GM21737 (cell line): ENCODE data around the gene DGCR2.
"Not testable (repeated sequence)": the region's sequence is repeated elsewhere in the genome, so short reads cannot be mapped to it uniquely, and the experiment has no call there.

Experiments used
- ATAC-seq: cut with Tn5 transposase; IDR thresholded peaks from one replicate; pipeline ENCODE4 v1.9.1; 2021; ENCODE audit warnings: mild to moderate bottlenecking, moderate library complexity; ENCODE audit not compliant: unreplicated experiment

The DGCR2 gene

DNA sequence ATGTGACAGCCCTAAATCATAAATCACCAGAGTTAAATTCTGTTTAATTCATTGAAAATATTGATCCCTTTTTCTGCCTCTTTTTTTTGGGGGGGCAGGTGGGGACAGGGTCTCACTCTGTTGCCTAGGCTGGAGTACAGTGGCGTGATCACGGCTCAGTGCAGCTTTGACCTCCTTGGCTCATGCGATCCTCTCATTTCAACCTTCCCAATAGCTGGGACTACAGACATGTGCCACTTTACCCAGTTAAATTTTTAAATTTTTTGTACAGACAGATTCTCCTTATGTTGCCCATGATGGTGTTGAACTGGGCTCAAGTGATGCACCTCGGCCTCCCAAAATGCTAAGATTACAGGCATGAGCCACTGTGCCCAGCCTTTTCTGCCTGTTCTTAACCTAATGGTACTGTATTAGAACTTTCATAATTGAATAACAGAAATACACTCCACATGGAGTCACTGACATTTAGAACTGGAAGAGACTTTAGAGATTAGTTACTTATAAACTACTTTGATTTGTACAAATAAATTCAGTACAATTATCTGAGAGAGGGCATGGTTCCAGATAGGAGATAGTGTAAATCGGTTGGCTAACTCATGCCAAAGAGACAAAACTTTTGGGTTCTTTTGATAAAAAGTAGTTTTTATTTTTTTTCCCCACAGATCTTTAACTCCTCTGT lies 109.8 kb downstream of the DGCR2 start:
- no peak for ATAC-seq

DNA sequence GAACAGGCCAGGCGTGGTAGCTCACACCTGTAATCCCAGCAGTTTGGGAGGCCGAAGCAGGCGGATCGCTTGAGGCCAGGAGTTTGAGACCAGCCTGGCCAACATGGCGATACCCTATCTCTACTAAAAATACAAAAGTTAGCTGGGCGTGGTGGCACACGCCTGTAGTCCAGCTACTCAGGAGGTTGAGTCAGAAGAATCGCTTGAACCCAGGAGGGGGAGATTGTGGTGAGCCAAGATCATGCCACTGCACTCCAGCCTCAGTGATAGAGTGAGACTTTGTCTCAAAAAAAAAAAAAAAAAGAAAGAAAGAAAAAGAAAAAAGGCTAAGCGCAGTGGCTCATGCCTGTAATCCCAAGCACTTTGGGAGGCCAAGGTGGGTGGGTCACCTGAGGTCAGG lies 110.6 kb downstream of the DGCR2 start:
- ATAC-seq = not testable (repeated sequence)

- no peak for ATAC-seq
Observed at GRCh38 chr22:19011075-19011474, 111.1 kb downstream of the DGCR2 start.

- no peak for ATAC-seq
Observed at GRCh38 chr22:19005905-19006304, 116.3 kb downstream of the DGCR2 start.

GRCh38 chr22:19004471-19004870 lies 117.7 kb downstream of the DGCR2 start:
- ATAC-seq = no peak

GRCh38 chr22:19003508-19003907 lies 118.7 kb downstream of the DGCR2 start:
- no peak for ATAC-seq

DNA sequence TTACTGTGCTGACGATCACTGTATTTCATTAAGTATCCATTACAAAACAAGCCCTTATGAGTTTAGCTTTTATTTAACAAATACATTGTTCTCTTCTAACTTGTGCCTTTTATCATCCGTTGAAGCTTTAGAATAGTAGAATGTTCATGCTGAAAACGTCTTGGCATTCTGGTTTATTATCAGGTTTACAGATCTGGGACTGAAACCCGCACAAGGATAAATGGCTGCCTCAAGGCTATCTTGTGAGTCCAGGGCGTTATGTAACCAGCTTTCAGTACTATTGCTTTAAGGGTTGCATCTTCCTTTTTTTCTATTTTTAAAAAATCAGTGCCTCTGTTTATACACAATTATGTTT lies 119.6 kb downstream of the DGCR2 start:
- ATAC-seq = no peak

DNA sequence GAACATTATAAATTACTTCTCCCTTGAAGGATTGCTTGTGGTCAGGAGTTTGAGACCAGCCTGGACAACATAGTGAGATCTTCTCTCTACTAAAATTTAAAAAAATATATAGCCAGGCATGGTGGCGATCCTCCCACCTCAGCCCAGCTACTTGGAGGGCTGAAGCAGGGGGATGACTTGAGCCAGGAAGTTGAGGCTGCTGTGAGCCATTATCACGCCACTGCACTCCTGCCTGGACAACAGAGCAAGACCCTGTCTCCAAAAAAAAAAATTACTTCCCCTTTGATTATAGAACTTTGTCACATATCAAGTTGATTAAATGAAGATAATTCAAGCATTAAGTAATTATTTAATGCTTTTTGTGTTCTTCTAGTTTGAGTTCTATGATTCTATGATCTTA lies 121.0 kb downstream of the DGCR2 start:
- ATAC-seq = no peak

- not testable (repeated sequence) for ATAC-seq
Observed at GRCh38 chr22:19000106-19000505, 122.1 kb downstream of the DGCR2 start.

DNA sequence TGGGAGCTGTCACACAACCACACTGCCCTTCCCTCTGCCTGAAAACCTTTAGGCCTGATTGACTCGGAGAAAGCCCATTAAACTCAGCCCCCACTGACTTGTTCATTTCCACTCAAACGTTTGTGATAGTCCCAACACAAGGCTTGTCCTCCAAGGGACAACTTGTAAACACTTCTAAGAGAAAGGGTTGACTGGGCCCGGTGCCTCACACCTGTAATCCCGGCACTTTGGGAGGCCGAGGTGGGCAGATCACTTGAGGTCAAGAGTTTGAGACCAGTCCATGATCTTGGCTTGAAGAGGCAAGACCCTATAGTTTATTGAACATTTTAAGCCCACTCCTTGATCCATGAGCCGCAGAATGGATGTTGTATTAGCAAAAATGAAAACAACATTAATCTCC lies 122.8 kb downstream of the DGCR2 start:
- ATAC-seq = no peak

GRCh38 chr22:18999008-18999407 lies 123.2 kb downstream of the DGCR2 start:
- ATAC-seq = no peak

GRCh38 chr22:18997925-18998315 lies 124.3 kb downstream of the DGCR2 start:
- no peak for ATAC-seq

DNA sequence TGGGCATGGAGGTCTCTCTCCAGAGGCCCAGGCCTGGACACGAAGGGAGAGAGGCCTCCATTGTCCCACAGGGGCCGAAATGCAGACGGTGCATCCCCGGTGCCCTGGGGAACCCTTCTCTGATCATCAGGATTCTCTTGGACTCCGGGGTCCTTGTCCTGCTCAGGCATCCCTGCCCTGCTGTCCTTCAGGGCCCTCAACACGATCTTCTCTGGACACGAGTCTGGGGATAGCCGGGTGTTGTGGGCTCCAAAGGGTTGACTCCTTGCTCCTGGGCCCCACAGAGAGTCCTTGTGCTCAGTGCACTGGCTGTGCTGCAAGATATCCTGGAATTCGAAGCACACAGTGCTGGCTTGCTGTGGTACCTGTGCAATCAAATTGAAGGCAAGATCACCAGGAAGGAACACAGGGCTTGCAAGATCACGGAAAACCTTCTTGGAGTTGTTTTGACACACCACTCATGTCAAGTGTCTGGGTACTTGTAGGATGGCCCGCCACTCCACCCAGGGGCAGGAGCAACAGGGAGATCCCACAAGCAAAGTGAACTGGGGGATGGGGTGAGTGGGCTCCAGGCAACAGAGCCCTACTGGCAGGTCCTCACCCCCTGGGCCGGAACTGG lies 124.8 kb downstream of the DGCR2 start:
- ATAC-seq = no peak

GRCh38 chr22:18996376-18996900 lies 125.8 kb downstream of the DGCR2 start:
- no peak for ATAC-seq

DNA sequence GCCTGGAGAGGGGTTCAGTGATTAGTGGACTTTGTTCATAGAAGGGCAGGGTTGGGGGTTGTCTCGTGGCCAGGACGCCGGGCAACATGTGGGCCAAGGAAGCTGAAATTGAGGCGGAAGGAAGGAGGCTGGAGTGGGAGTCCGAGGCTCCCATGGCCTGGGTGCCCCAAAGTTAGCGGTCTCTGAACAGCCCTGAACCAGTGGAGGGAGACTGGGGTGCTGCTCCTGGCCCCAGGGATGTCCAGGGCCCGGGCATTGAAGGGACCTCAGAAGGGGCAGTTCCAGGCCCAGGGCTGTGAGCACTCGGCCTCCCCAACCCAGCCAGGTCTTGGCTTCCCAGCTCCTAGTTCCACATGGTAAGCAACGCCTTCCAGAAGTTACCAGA lies 126.9 kb downstream of the DGCR2 start:
- ATAC-seq = no peak

GRCh38 chr22:18994701-18995326 lies 127.4 kb downstream of the DGCR2 start:
- no peak for ATAC-seq

DNA sequence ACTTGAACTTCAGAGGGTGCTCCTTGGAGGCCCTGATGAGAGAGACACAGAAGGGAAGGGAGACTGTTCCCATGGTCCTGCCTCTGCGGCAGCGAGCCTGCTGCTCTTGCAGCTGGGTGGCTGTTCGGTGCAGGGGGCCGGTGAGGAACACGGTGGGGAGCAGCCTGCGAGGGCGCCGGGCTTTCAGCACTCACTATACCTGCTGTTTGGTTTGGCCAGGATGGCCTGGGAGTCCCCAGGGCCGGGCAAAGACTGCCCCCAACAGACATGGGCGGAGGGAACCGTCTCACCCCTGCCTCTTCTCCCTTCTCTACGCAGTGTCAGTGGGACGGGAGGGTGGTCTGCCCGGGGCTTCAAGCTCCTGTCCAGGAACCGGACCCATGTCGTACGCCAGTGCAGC lies 128.2 kb downstream of the DGCR2 start:
- ATAC-seq = no peak

DNA sequence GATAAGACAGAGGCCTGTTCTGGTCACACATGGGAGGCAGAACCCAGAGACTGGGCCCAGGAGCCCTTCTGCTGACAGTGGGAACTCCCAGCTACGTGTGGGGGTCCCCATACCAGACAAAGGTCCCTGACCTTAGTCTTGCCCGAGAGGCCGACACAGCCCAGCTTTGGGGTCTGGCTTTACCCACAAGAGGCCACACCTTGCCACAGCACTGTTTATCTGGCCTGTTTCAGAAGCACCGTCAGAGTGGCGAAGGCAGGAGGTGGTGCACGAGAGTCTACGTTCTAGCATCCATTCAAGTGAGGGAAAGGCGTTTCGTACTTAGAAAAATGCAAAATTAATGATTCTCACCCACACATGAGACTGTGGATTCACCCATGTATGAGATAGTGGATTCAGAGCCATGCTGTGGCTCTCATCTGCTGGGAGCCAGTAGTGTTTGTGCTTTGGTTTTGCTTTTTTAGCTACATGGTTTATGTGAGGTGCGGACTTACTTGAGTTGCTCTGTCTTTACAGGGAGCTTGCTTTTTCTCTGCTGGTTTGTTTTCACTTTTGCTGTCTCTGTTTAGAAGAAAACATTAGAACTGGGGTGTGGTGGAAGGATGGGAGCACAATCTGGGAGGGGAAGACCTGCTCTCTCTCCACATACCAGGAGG lies 129.5 kb downstream of the DGCR2 start:
- no peak for ATAC-seq

DNA sequence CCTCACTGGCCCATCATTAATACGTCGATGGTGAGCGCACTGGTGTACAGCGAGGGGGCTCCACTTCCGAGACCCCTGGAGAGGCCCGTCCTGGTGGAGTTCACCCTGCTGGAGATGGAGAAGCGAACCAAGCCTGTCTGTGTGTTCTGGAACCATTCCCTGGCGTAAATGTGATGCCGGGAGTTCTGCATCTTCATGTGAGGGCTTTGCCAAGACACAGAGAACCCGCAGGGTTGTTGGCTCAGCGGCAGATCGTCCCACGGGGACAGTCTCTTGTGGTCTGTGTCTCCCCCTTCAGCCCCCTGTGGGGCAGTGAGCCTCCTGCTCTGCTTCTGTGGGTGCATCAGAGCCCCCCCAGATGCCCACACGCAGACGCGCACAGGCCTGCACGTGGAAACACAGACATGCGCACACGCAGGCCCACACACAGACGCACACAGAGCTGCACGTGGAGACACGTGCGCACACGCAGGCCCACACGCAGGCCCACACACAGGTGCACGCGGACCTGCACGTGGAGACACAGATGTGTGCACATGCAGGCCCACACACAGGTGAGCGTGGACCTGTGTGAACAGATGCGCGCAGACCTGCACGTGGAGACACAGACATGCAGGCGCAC lies 130.3 kb downstream of the DGCR2 start:
- ATAC-seq = no peak

GRCh38 chr22:18991138-18991432 lies 131.1 kb downstream of the DGCR2 start:
- no peak for ATAC-seq

DNA sequence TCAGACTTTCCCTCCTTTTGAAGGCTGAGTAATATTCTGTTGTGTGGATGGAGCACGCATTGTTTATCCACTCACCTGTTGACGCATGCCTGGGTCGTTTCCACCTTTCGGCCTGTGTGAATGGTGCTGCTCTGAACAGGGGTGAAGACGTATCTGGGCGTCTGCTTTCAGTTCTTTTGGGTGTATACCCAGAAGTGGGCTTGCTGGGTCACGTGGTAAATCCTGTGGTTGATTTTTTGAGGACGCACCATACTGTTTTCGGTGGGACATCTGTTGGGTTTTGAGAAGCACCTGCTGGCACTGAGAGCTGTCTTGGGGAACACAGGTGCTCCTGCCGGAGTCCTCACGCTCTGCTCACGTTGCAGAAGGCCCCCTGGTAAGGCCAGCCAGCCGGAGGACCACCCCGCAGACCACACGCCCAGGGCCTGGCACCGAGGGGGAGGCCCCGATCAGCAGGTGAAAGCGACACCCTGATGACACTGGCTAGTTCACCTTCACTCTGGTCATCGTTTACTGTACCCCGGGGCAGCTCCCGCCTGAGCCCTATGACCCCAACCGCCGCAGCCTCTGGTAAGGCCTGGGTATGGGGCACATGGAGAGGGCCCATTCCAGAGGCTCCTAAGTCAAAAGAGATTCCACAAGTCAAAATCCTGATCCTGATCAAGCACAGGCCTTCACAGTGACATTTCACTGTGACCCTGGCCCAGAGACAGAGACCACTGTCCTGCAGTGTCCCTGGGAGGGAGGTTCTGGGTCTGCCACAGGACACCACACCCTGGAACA lies 131.7 kb downstream of the DGCR2 start:
- ATAC-seq = no peak
